Muscle layer of colon (tissue), 2 donors: Measurements from ENCODE around the gene H2BK1.

Source experiments
- H3K27ac ChIP-seq: one replicate; pipeline ENCODE4 v1.7.0; 2013; ENCODE audit warnings: low read depth, mild to moderate bottlenecking, low read length, moderate library complexity
- H3K27me3 ChIP-seq, 2 donors: one replicate each; pipeline ENCODE4 v1.7.0; 2013; ENCODE audit warnings: low read length in 2 of 2, mild to moderate bottlenecking in 2 of 2; ENCODE audit not compliant: insufficient read depth in 2 of 2, control insufficient read depth in 1 of 2
- H3K36me3 ChIP-seq: one replicate; pipeline ENCODE4 v1.7.0; 2013; ENCODE audit warnings: mild to moderate bottlenecking, low read length; ENCODE audit not compliant: insufficient read depth
- H3K4me1 ChIP-seq: one replicate; pipeline ENCODE4 v1.7.0; 2013; ENCODE audit warnings: mild to moderate bottlenecking, low read length; ENCODE audit not compliant: insufficient read depth
- H3K4me3 ChIP-seq, 2 donors: one replicate each; pipeline ENCODE4 v1.7.0; 2013; ENCODE audit warnings: low read length in 2 of 2, low read depth in 1 of 2, mild to moderate bottlenecking in 1 of 2, moderate library complexity in 1 of 2
- H3K9ac ChIP-seq: one replicate; pipeline ENCODE4 v1.7.0; 2013; ENCODE audit warnings: low read length
- H3K9me3 ChIP-seq: one replicate; pipeline ENCODE4 v1.7.0; 2013; ENCODE audit warnings: mild to moderate bottlenecking, low read length
- donor health status: abdominal sarcoma.
- donor health status: Adenocarcinoma of cecum.

The H2BK1 gene

DNA sequence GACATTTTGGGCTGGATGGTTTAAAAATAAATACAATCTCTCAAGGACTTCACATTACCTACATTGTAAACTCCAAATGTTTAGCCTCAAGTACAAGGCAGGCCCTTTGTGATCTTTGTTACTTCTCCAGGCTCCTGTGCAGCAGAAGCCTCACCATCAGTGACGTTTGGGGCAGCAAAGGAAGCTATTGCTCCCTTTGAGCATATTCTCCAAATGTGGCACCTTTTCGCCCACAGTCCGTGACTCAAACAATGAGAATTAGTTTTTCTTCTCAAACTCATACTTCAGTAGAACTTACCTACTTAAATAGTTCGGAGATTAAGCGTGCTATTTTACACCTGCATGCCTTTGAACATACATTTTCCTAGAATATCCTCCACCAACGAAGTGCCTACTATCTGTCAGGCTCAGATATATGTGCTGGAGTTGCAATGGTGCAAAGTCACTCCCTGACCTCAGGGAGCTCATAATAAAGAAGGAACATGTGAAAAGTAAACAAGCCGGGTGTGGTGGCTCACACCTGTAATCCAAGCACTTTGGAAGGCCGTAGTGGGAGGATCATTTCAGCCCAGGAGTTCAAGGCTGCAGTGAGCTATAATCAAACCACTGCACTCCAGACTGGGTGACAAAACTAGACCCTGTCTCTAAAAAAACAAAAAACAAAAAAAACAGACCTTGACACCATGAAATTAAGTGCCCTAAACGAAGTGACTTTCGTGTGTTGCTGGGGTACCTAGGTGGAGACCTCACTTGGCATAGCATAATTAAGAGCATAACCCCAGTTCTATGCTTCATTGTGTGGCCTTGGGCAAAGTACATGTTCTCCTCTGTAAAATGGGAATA lies 18.0 kb upstream of the H2BK1 start:
- peak overlapping the region; percentile 69 to 92 for H3K4me3 ChIP-seq
- peaks cover 19% of the 10 kb centered on the region for H3K36me3 ChIP-seq
- peak overlapping the region; percentile 88 for H3K27ac ChIP-seq
- peak overlapping the region; percentile 47 for H3K9ac ChIP-seq
- no peaks in the 10 kb centered on the region for H3K9me3 ChIP-seq
- peaks cover 32% of the 10 kb centered on the region for H3K4me1 ChIP-seq
- no peaks in the 10 kb centered on the region for H3K27me3 ChIP-seq

DNA sequence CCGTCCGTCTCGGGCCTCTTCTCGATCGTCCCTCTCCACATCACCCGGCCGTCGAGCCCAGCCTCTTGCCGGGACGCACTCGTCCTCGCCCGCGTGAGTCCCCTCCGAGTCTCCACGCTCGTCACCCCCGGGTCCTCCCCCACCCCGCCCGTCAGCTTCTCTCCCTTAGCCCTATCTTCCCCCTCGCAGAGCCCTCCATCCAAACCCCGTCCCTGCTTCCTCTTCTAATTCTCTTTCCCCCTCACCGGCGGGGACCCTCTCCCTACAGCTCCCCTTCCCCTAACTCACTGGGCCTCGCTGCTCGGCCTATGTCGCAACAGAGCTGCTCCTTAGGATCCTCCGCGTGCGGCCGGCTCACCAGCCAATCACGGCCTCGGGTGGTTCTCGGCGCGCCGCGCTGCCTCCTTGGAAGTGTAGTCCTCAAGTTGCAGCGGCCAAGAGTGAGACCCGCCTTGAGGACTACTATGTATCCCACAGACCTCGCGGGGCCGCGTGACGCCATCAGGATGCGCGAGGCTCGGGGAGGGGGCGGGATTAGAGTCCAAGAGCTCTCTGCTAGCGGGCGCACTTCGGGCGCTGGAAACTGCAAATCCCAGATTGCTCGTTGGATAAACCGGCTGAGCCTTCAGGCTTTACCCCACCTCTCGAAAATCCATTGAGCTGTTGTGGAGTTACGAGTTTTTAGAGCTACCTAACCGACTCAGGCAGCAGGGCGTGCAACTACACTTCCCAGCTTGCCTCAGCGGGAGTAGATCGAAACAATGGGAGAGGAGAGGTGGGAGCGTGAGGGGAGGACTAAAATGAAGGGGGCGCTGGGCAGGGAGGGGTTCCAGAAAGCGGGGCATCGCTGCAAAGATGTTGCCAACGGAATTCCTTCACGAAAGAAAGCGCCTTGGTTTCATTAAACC lies 16.8 kb upstream of the H2BK1 start, which contains the start of gene ABCF2:
TSS of gene ABCF2 (minus strand) at position 331 of the 908 bp plus-strand sequence. CDS start 747 bp downstream, outside the sequence.
- Histone ChIP-seq H3K9ac (peak within 1 kb of the TSS; percentile 65), H3K27ac (peak within 1 kb of the TSS; percentile 88), H3K4me3 (peak within 1 kb of the TSS; percentile 85 to 92), H3K4me1 (peaks cover 28% of the 10 kb centered on the region), H3K36me3 (peaks cover 29% of the 10 kb centered on the region), H3K27me3 (no peaks in the 10 kb centered on the region), H3K9me3 (no peaks in the 10 kb centered on the region)

DNA sequence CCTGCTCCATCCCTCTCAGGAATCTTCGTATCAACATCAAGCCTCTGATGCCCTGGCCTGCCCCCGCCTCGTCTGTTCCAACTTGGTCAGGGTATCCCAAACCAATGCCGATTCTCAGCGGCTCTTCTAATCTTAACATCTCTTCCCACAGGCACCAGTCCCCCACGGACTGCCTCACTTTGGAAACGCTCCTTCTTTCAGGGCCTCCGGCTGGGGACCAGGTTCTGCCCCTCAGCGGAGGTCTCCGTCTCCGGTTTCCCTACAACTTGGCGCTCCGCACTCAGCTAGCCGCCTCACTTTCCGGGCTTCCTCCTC lies 16.2 kb upstream of the H2BK1 start:
- H3K9ac ChIP-seq, result peak overlapping the region; percentile 65
- H3K9me3 ChIP-seq, result no peaks in the 10 kb centered on the region
- no peaks in the 10 kb centered on the region for H3K27me3 ChIP-seq
- H3K4me1 ChIP-seq, result peaks cover 22% of the 10 kb centered on the region
- H3K4me3 ChIP-seq, result peak overlapping the region; percentile 85 to 92
- peaks cover 29% of the 10 kb centered on the region for H3K36me3 ChIP-seq
- peak overlapping the region; percentile 88 for H3K27ac ChIP-seq

DNA sequence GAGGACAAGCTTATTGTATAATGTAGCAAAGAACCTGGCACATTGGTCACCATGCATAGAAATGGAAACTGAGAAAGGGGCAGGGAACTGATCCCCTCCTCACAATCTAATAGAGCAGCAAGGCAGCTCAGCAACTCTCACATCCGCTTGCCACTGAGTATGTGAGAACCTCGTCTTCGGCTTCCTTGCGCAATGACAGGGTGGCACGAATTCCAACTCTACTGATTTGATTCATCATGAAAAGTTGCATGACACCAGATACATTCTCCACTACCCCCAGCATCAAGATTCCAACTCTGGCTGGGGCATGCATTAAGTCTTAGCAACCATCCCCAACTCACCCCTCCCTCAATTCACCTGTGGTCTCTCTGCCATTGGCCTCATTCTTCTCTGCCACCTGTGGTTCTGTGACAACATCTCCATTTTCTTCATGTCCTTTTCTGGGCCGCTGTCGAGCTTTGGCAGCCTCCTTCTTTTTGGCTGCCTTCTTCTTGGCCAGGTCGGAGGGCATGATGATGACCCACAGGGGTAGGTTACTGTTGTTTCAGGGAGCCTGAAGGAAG lies 15.7 kb upstream of the H2BK1 start:
- H3K27ac ChIP-seq, result no peak overlapping the region

DNA sequence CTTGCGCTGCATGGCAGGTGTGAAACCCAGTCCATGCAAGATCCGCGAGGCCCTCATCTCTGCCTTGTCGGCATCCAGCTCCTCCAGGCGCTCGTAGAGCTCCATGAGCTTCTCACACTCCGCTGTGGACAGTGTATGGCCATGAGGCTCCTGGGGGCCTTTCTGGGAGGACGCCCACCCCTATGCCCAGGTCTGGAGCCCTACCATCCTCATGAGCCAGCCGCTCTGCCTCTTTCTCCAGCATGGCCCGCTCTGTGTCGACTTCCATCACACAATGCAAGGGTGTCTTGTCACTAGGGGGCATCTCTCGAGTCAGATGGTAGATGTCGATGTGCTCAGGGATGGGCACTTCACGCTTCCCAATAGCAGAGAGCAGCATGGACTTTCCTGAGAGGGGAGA lies 13.4 kb upstream of the H2BK1 start:
- H3K27me3 ChIP-seq, result no peaks in the 10 kb centered on the region
- no peak overlapping the region for H3K27ac ChIP-seq
- H3K4me1 ChIP-seq, result peaks cover 21% of the 10 kb centered on the region
- H3K36me3 ChIP-seq, result peaks cover 50% of the 10 kb centered on the region
- H3K9me3 ChIP-seq, result no peaks in the 10 kb centered on the region
- no peak overlapping the region for H3K9ac ChIP-seq
- H3K4me3 ChIP-seq, result no peak overlapping the region

More for the DNA sequence above, 15.7 kb upstream of the H2BK1 start:
- Histone ChIP-seq H3K9me3 (no peaks in the 10 kb centered on the region), H3K36me3 (peaks cover 29% of the 10 kb centered on the region), H3K27me3 (no peaks in the 10 kb centered on the region), H3K9ac (peak overlapping the region; percentile 65), H3K4me1 (peaks cover 21% of the 10 kb centered on the region), H3K4me3 (peak overlapping the region; percentile 85 to 92)

DNA sequence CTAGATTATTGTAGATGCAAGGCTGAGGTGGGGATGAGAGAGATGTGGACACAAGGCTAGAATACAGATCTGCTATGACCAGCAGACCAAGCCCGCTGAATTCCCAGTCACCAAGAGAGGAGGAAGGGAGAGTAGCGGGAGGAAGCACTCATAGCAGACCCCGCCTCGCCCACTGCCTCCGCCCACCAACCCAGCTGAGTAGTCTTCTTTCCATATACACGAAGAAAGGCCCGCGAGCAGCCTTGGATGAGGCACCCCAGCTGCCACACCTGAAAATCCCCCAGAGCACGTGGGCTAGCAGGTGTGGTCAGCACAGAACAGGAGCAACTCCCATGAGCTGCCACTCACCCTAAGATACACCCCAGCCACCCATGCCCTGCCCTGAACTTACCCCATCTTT lies 7.9 kb upstream of the H2BK1 start:
- no peak overlapping the region for H3K4me3 ChIP-seq
- peaks cover 85% of the 10 kb centered on the region for H3K36me3 ChIP-seq
- H3K27me3 ChIP-seq, result no peaks in the 10 kb centered on the region
- no peak overlapping the region for H3K9ac ChIP-seq
- no peak overlapping the region for H3K27ac ChIP-seq
- no peaks in the 10 kb centered on the region for H3K9me3 ChIP-seq
- H3K4me1 ChIP-seq, result no peaks in the 10 kb centered on the region

DNA sequence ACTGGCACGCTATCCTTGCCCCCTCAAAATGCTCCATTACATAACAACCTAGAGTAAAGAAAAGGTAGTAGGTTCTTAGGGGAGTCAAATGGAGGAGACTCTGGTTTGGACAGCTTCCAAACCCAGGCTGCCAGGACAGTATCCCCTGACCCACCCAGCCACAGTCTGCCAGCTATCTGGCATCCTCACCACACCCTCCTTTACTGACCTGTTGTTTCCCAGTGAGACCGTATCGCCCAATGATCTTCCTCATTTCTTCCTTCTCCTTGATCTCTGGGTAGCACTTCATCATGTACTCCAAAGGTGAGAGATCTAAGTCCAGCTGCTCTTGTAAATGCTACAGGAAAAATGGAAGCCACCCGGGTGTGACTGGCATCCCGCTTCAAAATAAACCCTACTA lies 5.1 kb upstream of the H2BK1 start:
- H3K27ac ChIP-seq, result no peak overlapping the region
- H3K36me3 ChIP-seq, result peaks cover 77% of the 10 kb centered on the region
- H3K9ac ChIP-seq, result no peak overlapping the region
- no peaks in the 10 kb centered on the region for H3K4me1 ChIP-seq
- H3K9me3 ChIP-seq, result no peaks in the 10 kb centered on the region
- H3K27me3 ChIP-seq, result no peaks in the 10 kb centered on the region
- H3K4me3 ChIP-seq, result no peak overlapping the region

DNA sequence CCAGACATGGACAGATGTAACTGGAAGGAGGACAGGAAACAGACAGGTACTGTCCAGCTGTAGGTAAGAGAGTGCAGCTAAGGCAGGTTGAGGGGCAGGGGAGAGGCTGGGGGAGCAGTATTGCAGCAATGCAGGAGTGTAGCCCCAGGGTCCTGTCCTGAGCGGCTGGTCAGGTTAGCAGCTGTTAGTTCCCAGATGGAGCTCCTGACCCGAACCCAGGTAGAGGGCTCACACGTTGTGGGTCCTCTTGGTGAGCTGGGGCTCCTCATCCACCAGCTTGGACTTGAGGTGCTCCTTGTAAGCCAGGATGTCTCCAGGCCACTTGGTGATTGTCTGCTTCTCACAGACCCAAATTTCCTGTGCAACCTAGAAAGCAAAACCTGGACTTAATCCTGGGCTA lies 3.5 kb upstream of the H2BK1 start:
- Histone ChIP-seq H3K27me3 (no peaks in the 10 kb centered on the region), H3K4me3 (no peak overlapping the region), H3K36me3 (peaks cover 64% of the 10 kb centered on the region), H3K9me3 (no peaks in the 10 kb centered on the region), H3K9ac (no peak overlapping the region), H3K4me1 (no peaks in the 10 kb centered on the region), H3K27ac (no peak overlapping the region)

DNA sequence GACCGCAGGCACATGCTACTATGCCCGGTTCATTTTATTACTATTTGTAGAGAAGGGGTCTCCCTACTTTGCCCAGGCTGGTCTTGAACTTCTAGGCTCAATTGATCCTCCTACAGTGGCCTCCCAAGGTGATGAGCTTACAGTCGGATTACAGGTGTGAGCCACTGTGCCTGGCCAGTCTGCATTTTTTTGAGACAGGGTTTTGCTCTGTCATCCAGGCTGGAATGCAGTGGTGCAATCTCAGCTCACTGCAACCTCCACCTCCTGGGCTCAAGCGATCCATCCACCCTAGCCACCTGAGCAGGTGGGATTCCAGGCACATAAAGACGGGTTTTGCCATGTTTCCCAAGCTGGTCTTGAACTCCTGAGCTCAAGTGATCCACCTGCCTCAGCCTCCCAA lies 2.3 kb upstream of the H2BK1 start:
- Histone ChIP-seq H3K36me3 (peaks cover 52% of the 10 kb centered on the region), H3K27ac (no peak overlapping the region), H3K27me3 (no peaks in the 10 kb centered on the region), H3K4me3 (no peak overlapping the region), H3K4me1 (no peaks in the 10 kb centered on the region), H3K9me3 (no peaks in the 10 kb centered on the region), H3K9ac (no peak overlapping the region)

DNA sequence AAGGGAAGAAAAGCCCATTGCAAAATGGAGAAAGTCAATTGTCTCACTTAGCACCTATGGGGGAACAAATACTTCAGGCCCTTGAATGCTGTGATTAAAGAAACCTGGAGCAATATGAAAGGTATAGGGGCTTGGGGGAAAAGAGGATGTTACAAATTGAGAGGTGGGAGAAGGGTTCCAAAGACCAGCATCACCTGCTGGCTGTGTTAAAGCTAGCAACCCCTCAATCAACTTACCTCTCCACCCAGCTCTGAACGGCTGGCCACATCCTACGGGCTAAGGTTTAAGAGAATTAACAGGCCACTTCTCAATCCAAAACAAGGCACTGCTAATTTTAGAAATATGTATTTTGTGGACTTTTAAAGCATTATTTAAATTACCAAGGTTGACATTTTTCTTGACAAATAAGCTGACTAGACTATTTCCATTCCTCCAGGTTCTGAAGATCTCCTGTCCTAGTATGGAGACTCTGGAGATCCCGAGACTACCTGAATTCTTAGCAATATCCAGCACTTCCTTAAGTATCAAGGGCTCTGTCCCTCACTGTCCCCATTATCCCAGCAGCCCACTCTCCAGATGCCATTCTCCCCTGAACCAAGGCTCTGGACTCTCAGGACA lies 976 bp upstream of the H2BK1 start:
- Histone ChIP-seq H3K4me1 (no peaks in the 10 kb centered on the region), H3K4me3 (no peak overlapping the region), H3K9ac (no peak overlapping the region), H3K27ac (no peak overlapping the region), H3K27me3 (no peaks in the 10 kb centered on the region), H3K9me3 (no peaks in the 10 kb centered on the region), H3K36me3 (peaks cover 39% of the 10 kb centered on the region)

DNA sequence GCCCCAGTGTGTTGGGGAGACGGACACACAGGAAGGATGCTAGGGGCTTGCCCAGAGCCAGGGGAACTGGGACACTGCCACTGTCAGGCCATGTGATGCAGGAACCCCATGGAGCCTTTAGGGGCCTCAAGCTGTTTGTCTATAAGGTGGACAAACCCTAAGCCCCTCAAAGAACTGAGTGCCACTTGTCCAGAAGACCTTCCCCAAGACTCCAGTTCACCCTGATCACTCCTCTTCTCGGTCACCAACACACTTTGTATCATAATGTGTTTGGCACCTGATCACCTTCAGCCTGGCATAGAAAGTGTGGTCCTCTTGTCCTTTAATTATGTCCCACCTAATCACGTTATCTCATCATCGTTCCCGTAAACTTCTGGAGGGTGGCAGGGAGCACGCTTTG lies 700 bp downstream of the H2BK1 start:
- H3K4me1 ChIP-seq, result no peaks in the 10 kb centered on the region
- H3K36me3 ChIP-seq, result peaks cover 22% of the 10 kb centered on the region
- H3K9me3 ChIP-seq, result no peaks in the 10 kb centered on the region
- no peak overlapping the region for H3K27ac ChIP-seq
- H3K9ac ChIP-seq, result no peak overlapping the region
- peaks cover 0 to 10% of the 10 kb centered on the region in 2 donors for H3K27me3 ChIP-seq
- no peak overlapping the region for H3K4me3 ChIP-seq
